Pancreas (tissue), 10 donors: Measurements from ENCODE around the gene MAP2K5. TPM values are rescaled to one million over a fixed set of nuclear protein-coding genes. Genes with fewer than 3 reads are reported as not detected.

Experiments
- ATAC-seq, 4 donors: fragments of 200-7000 bp; cut with Tn5 transposase; one replicate each; pipeline versions ENCODE4 v1.8.0 to v1.9.1; 2020; ENCODE audit warnings: mild to moderate bottlenecking in 4 of 4, moderate library complexity in 4 of 4
- DNase-seq, 6 donors: peaks; one replicate each; pipeline ENCODE4 v3.0.0-alpha.2; 2020
- FAIRE-seq: peaks from 2 replicates; lab custom pipeline; 2012; peaks lifted over from hg19 to GRCh38; lab: Jason Lieb, UNC
- H3K27ac ChIP-seq, 4 donors: fragments of 200-600 bp; sonication (generic); 1 replicate in 3 of 4; 2 replicates in 1 of 4; pipeline versions ENCODE4 v1.5.0 to v1.8.0; 2020
- H3K27me3 ChIP-seq, 4 donors: fragments of 200-600 bp; one replicate each; pipeline ENCODE4 v1.8.0; 2021
- H3K36me3 ChIP-seq, 3 donors: fragments of 200-600 bp; sonication (generic) in 1 of 3; one replicate each; pipeline versions ENCODE4 v1.5.0 to v1.8.0; 2020 to 2021
- H3K4me1 ChIP-seq, 3 donors: fragments of 200-600 bp; one replicate each; pipeline ENCODE4 v1.8.0; 2021
- H3K4me3 ChIP-seq, 4 donors: fragments of 200-600 bp; sonication (generic) in 2 of 4; one replicate each; pipeline versions ENCODE4 v1.5.0 to v1.8.0; 2020 to 2021
- H3K9me3 ChIP-seq, 4 donors: fragments of 200-600 bp; one replicate each; pipeline ENCODE4 v1.8.0; 2021
- CTCF ChIP-seq, 4 donors: fragments of 200-600 bp; sonication (generic) in 3 of 4; IDR thresholded peaks; one replicate each; pipeline versions ENCODE4 v1.5.0 to v1.8.0; 2021; ENCODE audit warnings: antibody characterized with exemption in 4 of 4
- WGBS, 2 donors: extraction: QIAGEN DNeasy Blood & Tissue Kit; methylation state at CpG; one replicate each; pipeline ENCODE4 v1.1.7; 2013; 5-methylcytosine and 5-hydroxymethylcytosine counted together
- intact Hi-C, 3 donors: fragments of 100-400 bp; cut with DNase I; formaldehyde crosslinking; loops; one replicate each; pipeline versions ENCODE4 v1.11.1 to v1.14.2; 2022
- polyA plus RNA-seq, 2 donors: library from polyadenylated mRNA; stranded (reverse); fragments of 200-250 nt; gene quantifications; one replicate each; pipeline ENCODE4 v1.2.3, GENCODE V29; 2013
- total RNA-seq, 6 donors: library from RNA; stranded (reverse); fragmentation: NEBNext Ultra II Directional in 4 of 6; extraction: Animal tissue kit (Norgen Biotek cat#: 25700) in 4 of 6; gene quantifications; one replicate each; pipeline versions ENCODE4 v1.2.1 to v1.2.4, GENCODE V29; 2021 to 2023
- donor health status: healthy with polysubstance abuse.
- donor health status: DM: no; HTN: no; CAD: no; lungs with moderate emphysema.
- donor health status: DM: no; HTN: no; CAD: no.
- donor health status: control.
- donor health status: control.
- donor health status: Bipolar disorder and iron deficiency.
- donor health status: DM: yes; HTN: yes; CAD: no.
- donor health status: DM: no; HTN: no; CAD: no.
- donor health status: DM: no; HTN: no; CAD: no.
- donor health status: DM: yes; HTN: yes; CAD: no.

Gene MAP2K5
- total and polyA plus RNA-seq, 8 donors, result 5.5 to 14.8 (median 10.0) TPM

- no peak for DNase-seq
- no peaks in the 10 kb centered on the region for H3K36me3 ChIP-seq
Measured at GRCh38 chr15:67826717-67827561, 284.4 kb downstream of the MAP2K5 start.

GRCh38 chr15:67827562-67828277 lies 285.2 kb downstream of the MAP2K5 start:
- ATAC-seq, result no peak
- Histone ChIP-seq H3K36me3 (no peaks in the 10 kb centered on the region), H3K27me3 (peaks cover 0 to 70% (median 17%) of the 10 kb centered on the region in 4 donors), H3K27ac (no peak overlapping the region), H3K9me3 (no peaks in the 10 kb centered on the region), H3K4me1 (peaks cover 0 to 4% (median 4%) of the 10 kb centered on the region in 3 donors), H3K4me3 (peak overlapping the region in 2 of 4 donors; percentile 2 to 14)
- intact Hi-C loops, result no loop called here
- no peak for FAIRE-seq
- no peak for TF ChIP-seq CTCF (IDR thresholded peaks at IDR 0.05)
- WGBS, 2 donors, result 7 to 10% methylated on average over 60 to 91 of the region's 91 CpGs
- DNase-seq, result no peak

More at GRCh38 chr15:67826717-67827561, 284.4 kb downstream of the MAP2K5 start:
- Histone ChIP-seq H3K27me3 (peaks cover 0 to 71% (median 17%) of the 10 kb centered on the region in 4 donors), H3K9me3 (no peaks in the 10 kb centered on the region), H3K4me1 (peaks cover 0 to 4% (median 4%) of the 10 kb centered on the region in 3 donors), H3K27ac (no peak overlapping the region), H3K4me3 (peak overlapping the region in 2 of 4 donors; percentile 2 to 14)
- no peak for TF ChIP-seq CTCF (IDR thresholded peaks at IDR 0.05)
- WGBS, 2 donors, result 6 to 7% methylated on average over 60 to 88 of the region's 88 CpGs
- peak in 1 of 4 donors; percentile 42 for ATAC-seq
- intact Hi-C loops, result no loop called here
- no peak for FAIRE-seq

GRCh38 chr15:67828278-67828968 lies 285.9 kb downstream of the MAP2K5 start:
- FAIRE-seq (no peak), DNase-seq (no peak), ATAC-seq (no peak)
- intact Hi-C loops, result no loop called here
- WGBS, 2 donors, result 15 to 19% methylated on average over 40 of the region's 40 CpGs
- peaks cover 0 to 6% (median 4%) of the 10 kb centered on the region in 3 donors for H3K4me1 ChIP-seq
- peaks cover 0 to 70% (median 17%) of the 10 kb centered on the region in 4 donors for H3K27me3 ChIP-seq
- no peak overlapping the region for H3K27ac ChIP-seq
- no peak for TF ChIP-seq CTCF (IDR thresholded peaks at IDR 0.05)
- H3K36me3 ChIP-seq, result no peaks in the 10 kb centered on the region
- no peak overlapping the region for H3K4me3 ChIP-seq
- H3K9me3 ChIP-seq, result no peaks in the 10 kb centered on the region

- no peak for DNase-seq
- no peak for ATAC-seq
- no peak for FAIRE-seq
- 19 to 22% methylated on average over 54 of the region's 54 CpGs for WGBS, 2 donors
- intact Hi-C loops, result no loop called here
- H3K27ac ChIP-seq, result no peak overlapping the region
- peaks cover 4 to 7% (median 7%) of the 10 kb centered on the region in 3 donors for H3K4me1 ChIP-seq
- no peaks in the 10 kb centered on the region for H3K9me3 ChIP-seq
- no peak for TF ChIP-seq CTCF (IDR thresholded peaks at IDR 0.05)
- no peaks in the 10 kb centered on the region for H3K36me3 ChIP-seq
- peaks cover 0 to 68% (median 17%) of the 10 kb centered on the region in 4 donors for H3K27me3 ChIP-seq
- H3K4me3 ChIP-seq, result no peak overlapping the region
Measured at GRCh38 chr15:67828969-67829646, 286.6 kb downstream of the MAP2K5 start.
